HepG2 (cell line): Measurements from ENCODE around the gene INHBE. TPM values are rescaled to one million over a fixed set of nuclear protein-coding genes. Genes with fewer than 3 reads are reported as not detected.

ENCODE experiments used
- BRF2 ChIP-seq: sonication (generic); formaldehyde crosslinking; IDR thresholded peaks from 2 replicates; pipeline ENCODE4 v1.8.1; 2022; ENCODE audit warnings: mild to moderate bottlenecking, missing genetic modification reagents
- CEBPG ChIP-seq: IDR thresholded peaks from 2 replicates; pipeline ENCODE4 v1.6.1; 2016
- ELK4 ChIP-seq: sonication (generic); formaldehyde crosslinking; IDR thresholded peaks from 2 replicates; pipeline ENCODE4 v1.9.0; 2021; ENCODE audit warnings: missing genetic modification reagents, borderline replicate concordance
- GABPA ChIP-seq, 2 experiments: IDR thresholded peaks; 2 replicates each; pipeline ENCODE4 v1.6.1; 2011 to 2016; ENCODE audit warnings: low read depth in 2 of 2, low read length in 1 of 2, missing biosample characterization in 1 of 2, missing genetic modification characterization in 1 of 2
- KDM5A ChIP-seq: fragments of 200-600 bp; sonication (generic); IDR thresholded peaks from 2 replicates; pipeline ENCODE4 v1.7.0; 2018; ENCODE audit warnings: antibody characterized with exemption, mild to moderate bottlenecking, low read length, borderline replicate concordance
- MTA1 ChIP-seq: sonication (generic); formaldehyde crosslinking; IDR thresholded peaks from 2 replicates; pipeline ENCODE4 v1.4.0; 2020; ENCODE audit warnings: missing genetic modification reagents, mild to moderate bottlenecking, borderline replicate concordance
- SAP130 ChIP-seq: IDR thresholded peaks from 2 replicates; pipeline ENCODE4 v1.6.1; 2016; ENCODE audit warnings: low read depth
- ZBTB26 ChIP-seq: IDR thresholded peaks from 2 replicates; pipeline ENCODE4 v1.6.1; 2016; ENCODE audit warnings: missing compliant biosample characterization, missing genetic modification reagents, borderline replicate concordance
- ZNF142 ChIP-seq: sonication (generic); formaldehyde crosslinking; IDR thresholded peaks from 2 replicates; pipeline ENCODE4 v1.4.0; 2020; ENCODE audit warnings: missing genetic modification reagents
- ZNF251 ChIP-seq: sonication (generic); formaldehyde crosslinking; IDR thresholded peaks from 2 replicates; pipeline ENCODE4 v1.9.0; 2021; ENCODE audit warnings: mild to moderate bottlenecking, missing genetic modification reagents
- ZNF629 ChIP-seq: sonication (generic); formaldehyde crosslinking; conservative IDR thresholded peaks from 2 replicates; pipeline ENCODE4 v1.5.0; 2020; ENCODE audit warnings: missing genetic modification reagents
- ZNF687 ChIP-seq: sonication (generic); formaldehyde crosslinking; IDR thresholded peaks from 2 replicates; pipeline ENCODE4 v1.5.1; 2020; ENCODE audit warnings: mild to moderate bottlenecking, missing genetic modification reagents, moderate library complexity
- ZSCAN20 ChIP-seq: sonication (generic); formaldehyde crosslinking; IDR thresholded peaks from 2 replicates; pipeline ENCODE4 v1.4.0; 2020; ENCODE audit warnings: missing genetic modification reagents, mild to moderate bottlenecking, borderline replicate concordance
- ZSCAN21 ChIP-seq: sonication (generic); formaldehyde crosslinking; IDR thresholded peaks from 2 replicates; pipeline ENCODE4 v1.8.0; 2022; ENCODE audit warnings: mild to moderate bottlenecking, missing genetic modification reagents, moderate library complexity, borderline replicate concordance
- polyA plus RNA-seq, 8 experiments: library from polyadenylated mRNA; depleted of rRNA in 3 of 8; stranded (reverse) in 7 of 8; unstranded in 1 of 8; fragments of >200 nt; fragmentation: Illumina TruSeq in 4 of 8; extraction: Trizol in 4 of 8; gene quantifications; 2 replicates each; pipeline versions ENCODE4 v1.2.1 to v1.2.3, GENCODE V29; 2011 to 2016; ENCODE audit warnings: low read depth in 4 of 8, missing spikeins in 1 of 8, mixed read lengths in 1 of 8; ENCODE audit not compliant: insufficient read depth in 1 of 8
- total RNA-seq, 5 experiments: library from RNA; depleted of rRNA; stranded (reverse); fragments of >200 nt; fragmentation: Illumina TruSeq; extraction: Trizol; gene quantifications; 2 replicates each; pipeline ENCODE4 v1.2.3, GENCODE V29; 2016; ENCODE audit warnings: low read depth in 1 of 5

INHBE gene
- total and polyA plus RNA-seq, 2 of the 13 experiments (the other 11 are each of a cell fraction or from before 2014, with no cell fraction given) = 17.0 to 32.0 TPM

GRCh38 chr12:57487597-57488401 lies 32.7 kb downstream of the INHBE start, which contains the start of gene MARS1 (continued):
- peak; percentile 65 for TF ChIP-seq ZNF687 (CRISPR knock-in tag)
- no peak for TF ChIP-seq ZNF251 (CRISPR knock-in tag)
- TF ChIP-seq CEBPG = peak; percentile 99
- TF ChIP-seq ELK4 = no peak
- no peak for TF ChIP-seq ZNF629 (CRISPR knock-in tag)
- peak; percentile 81 for TF ChIP-seq GABPA (IDR thresholded peaks at IDR 0.05; ENCODE audit: low read depth, low read length)
- TF ChIP-seq GABPA (CRISPR knock-in tag; IDR thresholded peaks at IDR 0.05; ENCODE audit: low read depth) = peak; percentile 97
- peak; percentile 97 for TF ChIP-seq SAP130
- no peak for TF ChIP-seq ZNF142 (CRISPR knock-in tag)
- TF ChIP-seq BRF2 (CRISPR knock-in tag) = no peak
- TF ChIP-seq ZSCAN21 (CRISPR knock-in tag) = no peak
- no peak for TF ChIP-seq ZSCAN20
- TF ChIP-seq KDM5A = no peak; the same call in 1 of the 2 replicates
- no peak for TF ChIP-seq MTA1 (CRISPR knock-in tag)
- no peak for TF ChIP-seq ZBTB26 (CRISPR knock-in tag)
